SK-N-SH treated with all-trans-retinoic acid at 6 μM for 48 hours (cell line): ENCODE data around the gene ZNF423.

Experiments used
- ATAC-seq: fragments of 200-7000 bp; cut with Tn5 transposase; 3 replicates; pipeline ENCODE4 v1.9.1; 2020; ENCODE audit warnings: mild to moderate bottlenecking, moderate library complexity
- ARNTL ChIP-seq: fragments of 450-650 bp; formaldehyde crosslinking; IDR thresholded peaks from 2 replicates; pipeline ENCODE4 v1.5.0; 2020; ENCODE audit warnings: low read depth, mild to moderate bottlenecking, moderate library complexity, borderline replicate concordance
- BACH2 ChIP-seq: fragments of 250-450 bp; sonication (Bioruptor Pico); IDR thresholded peaks from 2 replicates; pipeline ENCODE4 v1.9.0; 2021; ENCODE audit warnings: mild to moderate bottlenecking, borderline replicate concordance
- CREB5 ChIP-seq: fragments of 250-450 bp; sonication (Bioruptor Pico); IDR thresholded peaks from 2 replicates; pipeline ENCODE4 v1.5.1; 2020; ENCODE audit warnings: low read depth, mild to moderate bottlenecking, moderate library complexity
- CSDC2 ChIP-seq: fragments of 250-450 bp; sonication (Bioruptor Pico); IDR thresholded peaks from 2 replicates; pipeline ENCODE4 v1.5.0; 2020; ENCODE audit warnings: mild to moderate bottlenecking, moderate library complexity
- GLIS3 ChIP-seq: fragments of 250-450 bp; sonication (Bioruptor Pico); IDR thresholded peaks from 2 replicates; pipeline ENCODE4 v1.5.0; 2020; ENCODE audit warnings: mild to moderate bottlenecking, moderate library complexity
- ISL1 ChIP-seq: fragments of 250-450 bp; sonication (Bioruptor Pico); IDR thresholded peaks from 2 replicates; pipeline ENCODE4 v2.1.2; 2022; ENCODE audit warnings: mild to moderate bottlenecking, moderate library complexity
- OSR1 ChIP-seq: fragments of 250-450 bp; sonication (Bioruptor Pico); IDR thresholded peaks from 2 replicates; pipeline ENCODE4 v1.8.0; 2022; ENCODE audit warnings: moderate library complexity, mild to moderate bottlenecking, inconsistent platforms
- POU6F1 ChIP-seq: fragments of 250-450 bp; sonication (Bioruptor Pico); IDR thresholded peaks from 2 replicates; pipeline ENCODE4 v1.8.0; 2021; ENCODE audit warnings: low read depth, mild to moderate bottlenecking, moderate library complexity, borderline replicate concordance
- PPARA ChIP-seq: fragments of 250-450 bp; sonication (Bioruptor Pico); IDR thresholded peaks from 2 replicates; pipeline ENCODE4 v1.5.0; 2020; ENCODE audit warnings: mild to moderate bottlenecking, borderline replicate concordance
- SNAI2 ChIP-seq: fragments of 250-450 bp; sonication (Bioruptor Pico); IDR thresholded peaks from 2 replicates; pipeline ENCODE4 v1.5.0; 2020; ENCODE audit warnings: mild to moderate bottlenecking, moderate library complexity
- TCF4 ChIP-seq: fragments of 250-450 bp; sonication (Bioruptor Pico); IDR thresholded peaks from 2 replicates; pipeline ENCODE4 v1.8.0; 2021; ENCODE audit warnings: mild to moderate bottlenecking, moderate library complexity, borderline replicate concordance
- TOX ChIP-seq: fragments of 250-450 bp; sonication (Bioruptor Pico); IDR thresholded peaks from 2 replicates; pipeline ENCODE4 v1.8.0; 2021; ENCODE audit warnings: mild to moderate bottlenecking, moderate library complexity, borderline replicate concordance
- TSHZ2 ChIP-seq: fragments of 250-450 bp; sonication (Bioruptor Pico); IDR thresholded peaks from 2 replicates; pipeline ENCODE4 v1.5.0; 2020; ENCODE audit warnings: mild to moderate bottlenecking, moderate library complexity
- ZC3H10 ChIP-seq: fragments of 250-450 bp; sonication (Bioruptor Pico); IDR thresholded peaks from 2 replicates; pipeline ENCODE4 v1.5.1; 2021; ENCODE audit warnings: mild to moderate bottlenecking, moderate library complexity
- ZFP3 ChIP-seq: fragments of 250-450 bp; sonication (Bioruptor Pico); IDR thresholded peaks from 2 replicates; pipeline ENCODE4 v1.5.0; 2020; ENCODE audit warnings: mild to moderate bottlenecking, moderate library complexity
- ZFP30 ChIP-seq: fragments of 450-650 bp; formaldehyde crosslinking; IDR thresholded peaks from 2 replicates; pipeline ENCODE4 v1.5.0; 2022; ENCODE audit warnings: mild to moderate bottlenecking, moderate library complexity
- ZNF565 ChIP-seq: fragments of 450-650 bp; formaldehyde crosslinking; conservative IDR thresholded peaks from 2 replicates; pipeline ENCODE4 v1.5.0; 2020; ENCODE audit warnings: low read depth, mild to moderate bottlenecking, moderate library complexity
- ZNF70 ChIP-seq: fragments of 450-650 bp; formaldehyde crosslinking; IDR thresholded peaks from 2 replicates; pipeline ENCODE4 v1.5.0; 2020; ENCODE audit warnings: mild to moderate bottlenecking, moderate library complexity
- ZNF8 ChIP-seq: fragments of 450-650 bp; formaldehyde crosslinking; IDR thresholded peaks from 2 replicates; pipeline ENCODE4 v1.5.0; 2020; ENCODE audit warnings: mild to moderate bottlenecking, moderate library complexity
- TF ChIP-seq, protein P1 (sequence below): fragments of 250-450 bp; sonication (Bioruptor Pico); IDR thresholded peaks from 2 replicates; pipeline ENCODE4 v1.8.0; 2020; ENCODE audit warnings: mild to moderate bottlenecking, moderate library complexity, borderline replicate concordance
- TF ChIP-seq, protein P2 (sequence below): fragments of 250-450 bp; sonication (Bioruptor Pico); IDR thresholded peaks from 2 replicates; pipeline ENCODE4 v1.5.1; 2021; ENCODE audit warnings: mild to moderate bottlenecking, moderate library complexity

ZNF423 gene

DNA sequence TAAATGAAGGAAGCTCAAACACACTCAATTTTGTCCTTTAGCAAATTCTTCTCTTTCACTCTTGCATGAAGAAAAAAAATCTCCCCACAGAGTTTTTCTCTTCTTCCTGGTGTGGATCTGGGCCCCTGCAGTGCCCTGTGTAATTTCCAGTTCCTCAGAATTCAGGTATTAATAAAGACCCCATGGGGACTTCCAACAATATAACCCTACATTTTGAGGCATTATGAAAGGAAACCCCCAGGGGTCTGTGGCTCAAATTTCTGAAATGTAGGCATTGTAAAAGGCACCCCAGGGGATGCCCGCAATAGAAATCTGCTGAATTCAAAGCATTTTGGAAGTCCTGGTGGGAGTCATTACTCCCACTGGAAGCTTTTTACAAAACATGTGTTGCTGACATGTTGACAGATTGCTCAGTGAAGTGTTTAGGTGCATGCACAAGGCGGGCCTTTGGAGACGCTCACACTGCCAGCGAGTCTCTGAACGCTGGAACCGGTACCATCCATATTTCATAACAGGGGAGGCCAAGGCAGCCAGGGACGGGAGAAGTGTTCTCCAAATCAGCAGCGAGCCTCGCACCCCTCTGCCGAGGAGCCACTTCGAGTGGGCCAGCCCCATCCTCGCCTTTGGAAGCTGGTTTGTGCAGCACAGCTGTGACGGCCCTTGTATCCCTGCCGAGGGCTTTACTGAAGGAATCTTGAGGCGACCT, 154.0 kb downstream of the ZNF423 start:
- ATAC-seq = no peak
- TF ChIP-seq TOX (CRISPR knock-in tag) (no peak), CSDC2 (CRISPR knock-in tag) (no peak), SNAI2 (CRISPR knock-in tag) (no peak), BACH2 (CRISPR knock-in tag) (no peak), GLIS3 (CRISPR knock-in tag) (no peak), ZNF70 (no peak), ZFP30 (CRISPR knock-in tag) (no peak), ISL1 (CRISPR knock-in tag) (no peak), TSHZ2 (no peak), ZNF565 (CRISPR knock-in tag) (no peak), OSR1 (CRISPR knock-in tag) (no peak), ARNTL (CRISPR knock-in tag) (no peak), POU6F1 (CRISPR knock-in tag) (no peak), TCF4 (CRISPR knock-in tag) (no peak)
- TF ChIP-seq, protein P1, sequence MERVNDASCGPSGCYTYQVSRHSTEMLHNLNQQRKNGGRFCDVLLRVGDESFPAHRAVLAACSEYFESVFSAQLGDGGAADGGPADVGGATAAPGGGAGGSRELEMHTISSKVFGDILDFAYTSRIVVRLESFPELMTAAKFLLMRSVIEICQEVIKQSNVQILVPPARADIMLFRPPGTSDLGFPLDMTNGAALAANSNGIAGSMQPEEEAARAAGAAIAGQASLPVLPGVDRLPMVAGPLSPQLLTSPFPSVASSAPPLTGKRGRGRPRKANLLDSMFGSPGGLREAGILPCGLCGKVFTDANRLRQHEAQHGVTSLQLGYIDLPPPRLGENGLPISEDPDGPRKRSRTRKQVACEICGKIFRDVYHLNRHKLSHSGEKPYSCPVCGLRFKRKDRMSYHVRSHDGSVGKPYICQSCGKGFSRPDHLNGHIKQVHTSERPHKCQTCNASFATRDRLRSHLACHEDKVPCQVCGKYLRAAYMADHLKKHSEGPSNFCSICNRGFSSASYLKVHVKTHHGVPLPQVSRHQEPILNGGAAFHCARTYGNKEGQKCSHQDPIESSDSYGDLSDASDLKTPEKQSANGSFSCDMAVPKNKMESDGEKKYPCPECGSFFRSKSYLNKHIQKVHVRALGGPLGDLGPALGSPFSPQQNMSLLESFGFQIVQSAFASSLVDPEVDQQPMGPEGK (CRISPR knock-in tag) = no peak
- TF ChIP-seq, protein P2, sequence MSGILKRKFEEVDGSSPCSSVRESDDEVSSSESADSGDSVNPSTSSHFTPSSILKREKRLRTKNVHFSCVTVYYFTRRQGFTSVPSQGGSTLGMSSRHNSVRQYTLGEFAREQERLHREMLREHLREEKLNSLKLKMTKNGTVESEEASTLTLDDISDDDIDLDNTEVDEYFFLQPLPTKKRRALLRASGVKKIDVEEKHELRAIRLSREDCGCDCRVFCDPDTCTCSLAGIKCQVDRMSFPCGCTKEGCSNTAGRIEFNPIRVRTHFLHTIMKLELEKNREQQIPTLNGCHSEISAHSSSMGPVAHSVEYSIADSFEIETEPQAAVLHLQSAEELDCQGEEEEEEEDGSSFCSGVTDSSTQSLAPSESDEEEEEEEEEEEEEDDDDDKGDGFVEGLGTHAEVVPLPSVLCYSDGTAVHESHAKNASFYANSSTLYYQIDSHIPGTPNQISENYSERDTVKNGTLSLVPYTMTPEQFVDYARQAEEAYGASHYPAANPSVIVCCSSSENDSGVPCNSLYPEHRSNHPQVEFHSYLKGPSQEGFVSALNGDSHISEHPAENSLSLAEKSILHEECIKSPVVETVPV = no peak

GRCh38 chr16:49701065-49701685, 154.7 kb downstream of the ZNF423 start:
- no peak for ATAC-seq
- TF ChIP-seq, protein P1 (CRISPR knock-in tag) = no peak
- TF ChIP-seq CSDC2 (CRISPR knock-in tag) = no peak
- TF ChIP-seq ZNF565 (CRISPR knock-in tag) = no peak
- no peak for TF ChIP-seq CREB5 (CRISPR knock-in tag)
- no peak for TF ChIP-seq ZC3H10
- no peak for TF ChIP-seq ARNTL (CRISPR knock-in tag)
- no peak for TF ChIP-seq ZFP30 (CRISPR knock-in tag)
- no peak for TF ChIP-seq ZNF8 (CRISPR knock-in tag)
- TF ChIP-seq GLIS3 (CRISPR knock-in tag) = no peak
- TF ChIP-seq PPARA (CRISPR knock-in tag) = no peak
- TF ChIP-seq TOX (CRISPR knock-in tag) = no peak
- no peak for TF ChIP-seq TSHZ2
- no peak for TF ChIP-seq POU6F1 (CRISPR knock-in tag)
- TF ChIP-seq ZFP3 = no peak
- TF ChIP-seq BACH2 (CRISPR knock-in tag) = no peak
